WTC11 (cell line): ENCODE measurements around the gene GOLPH3. TPM values are rescaled to one million over a fixed set of nuclear protein-coding genes. Genes with fewer than 3 reads are reported as not detected.

Experiments used
- ATAC-seq: fragments of 200-7000 bp; cut with Tn5 transposase; 2 replicates; pipeline ENCODE4 v1.10.0; 2021; ENCODE audit warnings: mild to moderate bottlenecking, moderate library complexity
- CTCF ChIA-PET: fragments of 300-600 bp; sonication (Branson Sonifier 250); formaldehyde crosslinking; loops from one replicate; lab custom pipeline; 2021; ENCODE audit warnings: antibody characterized with exemption; lab: Charles Lee
- POLR2A ChIA-PET: fragments of 350-600 bp; sonication (Branson Sonifier 250); formaldehyde crosslinking; loops from one replicate; lab custom pipeline; 2021; ENCODE audit warnings: antibody characterized with exemption; lab: Charles Lee
- DNase-seq: peaks from one replicate; pipeline ENCODE4 v3.0.0; 2021; ENCODE audit warnings: low spot score
- H3K27ac Mint-ChIP-seq: 2 replicates; pipeline ENCODE4 v1.8.0; 2021; ENCODE audit warnings: mixed read lengths
- H3K27me3 Mint-ChIP-seq: 2 replicates; pipeline ENCODE4 v1.8.0; 2021; ENCODE audit warnings: low read depth, mild to moderate bottlenecking, moderate library complexity, mixed read lengths
- H3K36me3 Mint-ChIP-seq: 2 replicates; pipeline ENCODE4 v1.8.0; 2021; ENCODE audit warnings: mixed read lengths
- H3K4me1 Mint-ChIP-seq: 2 replicates; pipeline ENCODE4 v1.8.0; 2022; ENCODE audit warnings: mixed read lengths
- H3K4me3 Mint-ChIP-seq: 2 replicates; pipeline ENCODE4 v1.8.0; 2021; ENCODE audit warnings: mild to moderate bottlenecking, moderate library complexity, mixed read lengths
- H3K9me3 Mint-ChIP-seq: 2 replicates; pipeline ENCODE4 v1.8.0; 2021; ENCODE audit warnings: mixed read lengths
- E2F1 ChIP-seq: sonication (generic); formaldehyde crosslinking; IDR thresholded peaks from 2 replicates; pipeline ENCODE4 v1.8.0; 2022; ENCODE audit warnings: mild to moderate bottlenecking, missing genetic modification reagents
- GTF2I ChIP-seq: fragments of 250-450 bp; sonication (Bioruptor Pico); conservative IDR thresholded peaks from 2 replicates; pipeline ENCODE4 v1.4.0; 2021; ENCODE audit warnings: mild to moderate bottlenecking
- KAT7 ChIP-seq: sonication (generic); formaldehyde crosslinking; IDR thresholded peaks from 2 replicates; pipeline ENCODE4 v1.8.1; 2023; ENCODE audit warnings: missing genetic modification reagents, mild to moderate bottlenecking, borderline replicate concordance
- MXD4 ChIP-seq: fragments of 250-450 bp; sonication (Bioruptor Pico); IDR thresholded peaks from 2 replicates; pipeline ENCODE4 v1.8.0; 2021; ENCODE audit warnings: mild to moderate bottlenecking, moderate library complexity, borderline replicate concordance
- NFE2L1 ChIP-seq: sonication (generic); formaldehyde crosslinking; IDR thresholded peaks from 2 replicates; pipeline ENCODE4 v1.8.1; 2023; ENCODE audit warnings: missing genetic modification reagents
- OVOL2 ChIP-seq: fragments of 250-450 bp; sonication (Bioruptor Pico); IDR thresholded peaks from 2 replicates; pipeline ENCODE4 v1.9.0; 2021; ENCODE audit warnings: mild to moderate bottlenecking, borderline replicate concordance
- RELA ChIP-seq: sonication (generic); formaldehyde crosslinking; IDR thresholded peaks from 2 replicates; pipeline ENCODE4 v1.8.1; 2022; ENCODE audit warnings: missing genetic modification reagents, mild to moderate bottlenecking, borderline replicate concordance
- SP1 ChIP-seq: sonication (generic); formaldehyde crosslinking; conservative IDR thresholded peaks from 2 replicates; pipeline ENCODE4 v1.8.1; 2022; ENCODE audit warnings: missing genetic modification reagents
- ZNF121 ChIP-seq: sonication (generic); formaldehyde crosslinking; IDR thresholded peaks from 2 replicates; pipeline ENCODE4 v1.8.0; 2023; ENCODE audit warnings: missing genetic modification reagents
- ZNF219 ChIP-seq: sonication (generic); formaldehyde crosslinking; IDR thresholded peaks from 2 replicates; pipeline ENCODE4 v1.8.0; 2023; ENCODE audit warnings: missing genetic modification reagents, mild to moderate bottlenecking, borderline replicate concordance
- ZNF396 ChIP-seq: fragments of 250-450 bp; sonication (Bioruptor Pico); IDR thresholded peaks from 2 replicates; pipeline ENCODE4 v1.8.0; 2021; ENCODE audit warnings: mild to moderate bottlenecking, moderate library complexity, borderline replicate concordance
- ZNF532 ChIP-seq: fragments of 250-450 bp; sonication (Bioruptor Pico); IDR thresholded peaks from 2 replicates; pipeline ENCODE4 v1.9.0; 2021; ENCODE audit warnings: mild to moderate bottlenecking, borderline replicate concordance
- total RNA-seq: library from RNA; stranded (reverse); gene quantifications from 3 replicates; pipeline ENCODE4 v1.2.3, GENCODE V29; 2021
- TF ChIP-seq, protein P1 (sequence below): fragments of 250-450 bp; sonication (Bioruptor Pico); conservative IDR thresholded peaks from 2 replicates; pipeline ENCODE4 v1.9.0; 2021; ENCODE audit warnings: mild to moderate bottlenecking
- TF ChIP-seq, protein P2 (sequence below): sonication (generic); formaldehyde crosslinking; IDR thresholded peaks from 2 replicates; pipeline ENCODE4 v1.8.0; 2023; ENCODE audit warnings: mild to moderate bottlenecking, missing genetic modification reagents
- TF ChIP-seq, protein P3 (sequence below): sonication (generic); formaldehyde crosslinking; IDR thresholded peaks from 2 replicates; pipeline ENCODE4 v1.8.1; 2023; ENCODE audit warnings: mild to moderate bottlenecking, missing genetic modification reagents, borderline replicate concordance
- TF ChIP-seq, protein P4 (sequence below): fragments of 250-450 bp; sonication (Bioruptor Pico); IDR thresholded peaks from 2 replicates; pipeline ENCODE4 v1.9.0; 2021; ENCODE audit warnings: mild to moderate bottlenecking
- TF ChIP-seq, protein P5 (sequence below): sonication (generic); formaldehyde crosslinking; IDR thresholded peaks from 2 replicates; pipeline ENCODE4 v1.8.1; 2023; ENCODE audit warnings: mild to moderate bottlenecking, missing genetic modification reagents, moderate library complexity
- TF ChIP-seq, protein P6 (sequence below): sonication (generic); formaldehyde crosslinking; IDR thresholded peaks from 2 replicates; pipeline ENCODE4 v1.8.1; 2022; ENCODE audit warnings: mild to moderate bottlenecking, missing genetic modification reagents, moderate library complexity, borderline replicate concordance

The GOLPH3 gene
- total RNA-seq, 1 experiment from 2014 or later = 101 TPM

DNA sequence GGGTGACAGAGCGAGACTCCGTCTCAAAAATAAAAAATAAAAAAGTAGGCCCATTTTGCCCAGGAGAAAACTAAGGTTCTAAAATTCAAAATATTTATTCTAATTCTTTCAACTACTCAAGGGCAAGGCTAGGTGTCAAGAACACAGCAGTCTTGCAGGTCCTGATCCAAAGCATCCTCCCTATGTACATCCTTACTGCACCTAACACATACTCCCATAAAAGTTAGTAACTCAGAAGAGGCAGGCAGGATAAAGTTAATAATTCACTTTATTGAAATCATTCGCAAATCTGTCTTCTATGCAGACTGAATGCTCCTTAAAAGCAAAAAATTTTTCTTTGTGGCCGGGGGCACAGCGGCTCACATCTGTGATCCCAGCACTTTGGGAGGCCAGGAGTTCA, 11.1 kb downstream of the GOLPH3 start:
- DNase-seq (no peak), ATAC-seq (no peak)
- TF ChIP-seq ZNF219 (CRISPR knock-in tag) = no peak
- no peak for TF ChIP-seq NFE2L1
- TF ChIP-seq, protein P1, sequence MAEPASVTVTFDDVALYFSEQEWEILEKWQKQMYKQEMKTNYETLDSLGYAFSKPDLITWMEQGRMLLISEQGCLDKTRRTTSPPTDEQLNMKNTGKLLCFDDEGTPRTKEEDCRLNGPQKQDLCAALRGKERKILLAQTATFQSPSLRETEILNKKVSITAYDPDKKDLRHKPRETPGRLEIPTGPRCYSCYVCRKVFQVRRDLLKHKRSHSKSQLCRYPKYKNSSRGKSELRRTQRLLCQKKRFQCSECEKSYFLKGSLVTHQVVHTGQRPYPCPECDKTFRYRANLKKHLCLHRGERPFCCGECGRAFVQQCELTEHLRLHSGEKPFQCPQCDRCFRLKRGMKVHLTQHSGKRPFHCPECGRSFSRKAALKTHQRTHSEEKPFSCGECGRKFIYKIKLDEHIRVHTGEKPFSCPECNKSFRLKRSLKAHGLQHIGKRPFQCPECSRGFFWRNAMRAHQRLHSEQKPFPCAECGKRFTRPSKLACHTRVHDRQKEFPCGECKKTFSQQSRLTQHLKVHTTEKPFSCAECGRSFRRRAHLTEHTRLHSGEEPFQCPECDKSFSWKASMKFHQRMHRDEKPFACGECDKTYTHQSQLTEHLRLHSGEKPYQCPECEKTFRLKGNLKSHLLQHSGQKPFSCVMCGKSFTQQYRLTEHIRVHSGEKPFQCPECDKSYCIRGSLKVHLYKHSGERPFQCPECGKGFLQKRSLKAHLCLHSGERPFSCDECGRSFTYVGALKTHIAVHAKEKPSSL (CRISPR knock-in tag) = no peak
- no peak for TF ChIP-seq KAT7 (CRISPR knock-in tag)
- H3K4me1 Mint-ChIP-seq = no peaks in the 10 kb centered on the region; the same call in 1 of the 2 replicates
- H3K27me3 Mint-ChIP-seq = no peaks in the 10 kb centered on the region
- CTCF ChIA-PET = no interaction called here
- H3K27ac Mint-ChIP-seq = no peak overlapping the region
- POLR2A ChIA-PET = no interaction called here
- no peak overlapping the region for H3K4me3 Mint-ChIP-seq
- no peaks in the 10 kb centered on the region for H3K9me3 Mint-ChIP-seq
- H3K36me3 Mint-ChIP-seq = peaks cover 36% of the 10 kb centered on the region

DNA sequence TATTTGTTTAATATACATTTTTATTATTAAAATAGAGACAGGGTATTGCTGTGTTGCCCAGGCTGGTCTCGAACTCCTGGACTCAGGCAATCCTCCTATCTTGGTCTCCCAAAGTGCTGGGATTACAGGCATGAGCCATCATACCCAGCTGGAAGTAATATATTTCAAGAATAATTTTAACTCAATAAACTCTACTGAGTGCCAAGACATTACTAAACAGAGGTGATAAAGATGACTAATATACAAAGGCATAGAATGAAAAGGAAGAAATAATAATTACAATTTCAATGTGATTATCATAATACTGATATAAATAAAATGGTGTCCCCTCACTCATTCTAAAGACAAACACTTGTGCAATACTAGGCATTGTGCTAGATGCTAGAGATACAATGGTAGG, 13.9 kb downstream of the GOLPH3 start:
- no peak for ATAC-seq
- Mint-ChIP-seq H3K27ac (no peak overlapping the region), H3K4me1 (no peaks in the 10 kb centered on the region; the same call in 1 of the 2 replicates), H3K4me3 (no peak overlapping the region), H3K9me3 (no peaks in the 10 kb centered on the region), H3K27me3 (no peaks in the 10 kb centered on the region), H3K36me3 (peaks cover 15% of the 10 kb centered on the region)
- DNase-seq = no peak
- ChIA-PET CTCF (no interaction called here), POLR2A (interaction anchor here (0.7 kb wide), 1 partner anchor 33 kb away, joined by 6 read pairs; no protein-coding TSS in a partner anchor)
- TF ChIP-seq, protein P2, sequence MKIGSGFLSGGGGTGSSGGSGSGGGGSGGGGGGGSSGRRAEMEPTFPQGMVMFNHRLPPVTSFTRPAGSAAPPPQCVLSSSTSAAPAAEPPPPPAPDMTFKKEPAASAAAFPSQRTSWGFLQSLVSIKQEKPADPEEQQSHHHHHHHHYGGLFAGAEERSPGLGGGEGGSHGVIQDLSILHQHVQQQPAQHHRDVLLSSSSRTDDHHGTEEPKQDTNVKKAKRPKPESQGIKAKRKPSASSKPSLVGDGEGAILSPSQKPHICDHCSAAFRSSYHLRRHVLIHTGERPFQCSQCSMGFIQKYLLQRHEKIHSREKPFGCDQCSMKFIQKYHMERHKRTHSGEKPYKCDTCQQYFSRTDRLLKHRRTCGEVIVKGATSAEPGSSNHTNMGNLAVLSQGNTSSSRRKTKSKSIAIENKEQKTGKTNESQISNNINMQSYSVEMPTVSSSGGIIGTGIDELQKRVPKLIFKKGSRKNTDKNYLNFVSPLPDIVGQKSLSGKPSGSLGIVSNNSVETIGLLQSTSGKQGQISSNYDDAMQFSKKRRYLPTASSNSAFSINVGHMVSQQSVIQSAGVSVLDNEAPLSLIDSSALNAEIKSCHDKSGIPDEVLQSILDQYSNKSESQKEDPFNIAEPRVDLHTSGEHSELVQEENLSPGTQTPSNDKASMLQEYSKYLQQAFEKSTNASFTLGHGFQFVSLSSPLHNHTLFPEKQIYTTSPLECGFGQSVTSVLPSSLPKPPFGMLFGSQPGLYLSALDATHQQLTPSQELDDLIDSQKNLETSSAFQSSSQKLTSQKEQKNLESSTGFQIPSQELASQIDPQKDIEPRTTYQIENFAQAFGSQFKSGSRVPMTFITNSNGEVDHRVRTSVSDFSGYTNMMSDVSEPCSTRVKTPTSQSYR (CRISPR knock-in tag) = no peak
- TF ChIP-seq OVOL2 (CRISPR knock-in tag) = no peak
- TF ChIP-seq MXD4 (CRISPR knock-in tag) = no peak
- TF ChIP-seq ZNF532 (CRISPR knock-in tag) = no peak
- no peak for TF ChIP-seq NFE2L1
- TF ChIP-seq, protein P3, sequence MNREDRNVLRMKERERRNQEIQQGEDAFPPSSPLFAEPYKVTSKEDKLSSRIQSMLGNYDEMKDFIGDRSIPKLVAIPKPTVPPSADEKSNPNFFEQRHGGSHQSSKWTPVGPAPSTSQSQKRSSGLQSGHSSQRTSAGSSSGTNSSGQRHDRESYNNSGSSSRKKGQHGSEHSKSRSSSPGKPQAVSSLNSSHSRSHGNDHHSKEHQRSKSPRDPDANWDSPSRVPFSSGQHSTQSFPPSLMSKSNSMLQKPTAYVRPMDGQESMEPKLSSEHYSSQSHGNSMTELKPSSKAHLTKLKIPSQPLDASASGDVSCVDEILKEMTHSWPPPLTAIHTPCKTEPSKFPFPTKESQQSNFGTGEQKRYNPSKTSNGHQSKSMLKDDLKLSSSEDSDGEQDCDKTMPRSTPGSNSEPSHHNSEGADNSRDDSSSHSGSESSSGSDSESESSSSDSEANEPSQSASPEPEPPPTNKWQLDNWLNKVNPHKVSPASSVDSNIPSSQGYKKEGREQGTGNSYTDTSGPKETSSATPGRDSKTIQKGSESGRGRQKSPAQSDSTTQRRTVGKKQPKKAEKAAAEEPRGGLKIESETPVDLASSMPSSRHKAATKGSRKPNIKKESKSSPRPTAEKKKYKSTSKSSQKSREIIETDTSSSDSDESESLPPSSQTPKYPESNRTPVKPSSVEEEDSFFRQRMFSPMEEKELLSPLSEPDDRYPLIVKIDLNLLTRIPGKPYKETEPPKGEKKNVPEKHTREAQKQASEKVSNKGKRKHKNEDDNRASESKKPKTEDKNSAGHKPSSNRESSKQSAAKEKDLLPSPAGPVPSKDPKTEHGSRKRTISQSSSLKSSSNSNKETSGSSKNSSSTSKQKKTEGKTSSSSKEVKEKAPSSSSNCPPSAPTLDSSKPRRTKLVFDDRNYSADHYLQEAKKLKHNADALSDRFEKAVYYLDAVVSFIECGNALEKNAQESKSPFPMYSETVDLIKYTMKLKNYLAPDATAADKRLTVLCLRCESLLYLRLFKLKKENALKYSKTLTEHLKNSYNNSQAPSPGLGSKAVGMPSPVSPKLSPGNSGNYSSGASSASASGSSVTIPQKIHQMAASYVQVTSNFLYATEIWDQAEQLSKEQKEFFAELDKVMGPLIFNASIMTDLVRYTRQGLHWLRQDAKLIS = no peak
- TF ChIP-seq E2F1 (CRISPR knock-in tag) = no peak
- TF ChIP-seq, protein P4, sequence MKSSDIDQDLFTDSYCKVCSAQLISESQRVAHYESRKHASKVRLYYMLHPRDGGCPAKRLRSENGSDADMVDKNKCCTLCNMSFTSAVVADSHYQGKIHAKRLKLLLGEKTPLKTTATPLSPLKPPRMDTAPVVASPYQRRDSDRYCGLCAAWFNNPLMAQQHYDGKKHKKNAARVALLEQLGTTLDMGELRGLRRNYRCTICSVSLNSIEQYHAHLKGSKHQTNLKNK (CRISPR knock-in tag) = no peak
- TF ChIP-seq, protein P5, sequence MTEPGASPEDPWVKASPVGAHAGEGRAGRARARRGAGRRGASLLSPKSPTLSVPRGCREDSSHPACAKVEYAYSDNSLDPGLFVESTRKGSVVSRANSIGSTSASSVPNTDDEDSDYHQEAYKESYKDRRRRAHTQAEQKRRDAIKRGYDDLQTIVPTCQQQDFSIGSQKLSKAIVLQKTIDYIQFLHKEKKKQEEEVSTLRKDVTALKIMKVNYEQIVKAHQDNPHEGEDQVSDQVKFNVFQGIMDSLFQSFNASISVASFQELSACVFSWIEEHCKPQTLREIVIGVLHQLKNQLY (CRISPR knock-in tag) = no peak
- TF ChIP-seq RELA = no peak
- no peak for TF ChIP-seq SP1 (CRISPR knock-in tag)
- no peak for TF ChIP-seq ZNF396
- no peak for TF ChIP-seq GTF2I (CRISPR knock-in tag)
- TF ChIP-seq, protein P6, sequence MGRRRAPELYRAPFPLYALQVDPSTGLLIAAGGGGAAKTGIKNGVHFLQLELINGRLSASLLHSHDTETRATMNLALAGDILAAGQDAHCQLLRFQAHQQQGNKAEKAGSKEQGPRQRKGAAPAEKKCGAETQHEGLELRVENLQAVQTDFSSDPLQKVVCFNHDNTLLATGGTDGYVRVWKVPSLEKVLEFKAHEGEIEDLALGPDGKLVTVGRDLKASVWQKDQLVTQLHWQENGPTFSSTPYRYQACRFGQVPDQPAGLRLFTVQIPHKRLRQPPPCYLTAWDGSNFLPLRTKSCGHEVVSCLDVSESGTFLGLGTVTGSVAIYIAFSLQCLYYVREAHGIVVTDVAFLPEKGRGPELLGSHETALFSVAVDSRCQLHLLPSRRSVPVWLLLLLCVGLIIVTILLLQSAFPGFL (CRISPR knock-in tag) = no peak
- TF ChIP-seq ZNF121 = no peak
